Activated T-helper 2 cell treated with anti-CD3 and anti-CD28 coated beads, Interferon-gamma antibody, Interleukin-2, Interleukin-4, amounts not matched to agents 10 μg/mL and 5 μg/mL and 100 μg/mL, durations not matched to agents 14 hours and 24 hours and 36 hours (primary cell): ENCODE results near the gene SLITRK6. TPM values are rescaled to one million over a fixed set of nuclear protein-coding genes. Genes with fewer than 3 reads are reported as not detected.

ENCODE experiments used
- DNase-seq: peaks from one replicate; pipeline ENCODE4 v3.0.0; 2021; ENCODE audit warnings: low spot score
- H3K27ac Mint-ChIP-seq: one replicate; pipeline ENCODE4 v1.8.0; 2021; ENCODE audit warnings: mixed read lengths
- H3K27me3 Mint-ChIP-seq: one replicate; pipeline ENCODE4 v1.8.0; 2021; ENCODE audit warnings: low read depth, mixed read lengths
- H3K36me3 Mint-ChIP-seq: one replicate; pipeline ENCODE4 v1.8.0; 2021; ENCODE audit warnings: low read depth, mixed read lengths
- H3K4me1 Mint-ChIP-seq: one replicate; pipeline ENCODE4 v1.8.0; 2021; ENCODE audit warnings: low read depth, mixed read lengths
- H3K4me3 Mint-ChIP-seq: one replicate; pipeline ENCODE4 v1.8.0; 2021; ENCODE audit warnings: low read depth, mild to moderate bottlenecking, moderate library complexity, mixed read lengths
- H3K9me3 Mint-ChIP-seq: one replicate; pipeline ENCODE4 v1.8.0; 2021; ENCODE audit warnings: mixed read lengths
- intact Hi-C: fragments of 100-400 bp; cut with micrococcal nuclease; formaldehyde crosslinking; loops from one replicate; pipeline ENCODE4 v1.15.1; 2023
- total RNA-seq: library from RNA; stranded (reverse); gene quantifications from 2 replicates; pipeline ENCODE4 v1.2.3, GENCODE V29; 2022

SLITRK6 gene, protein sequence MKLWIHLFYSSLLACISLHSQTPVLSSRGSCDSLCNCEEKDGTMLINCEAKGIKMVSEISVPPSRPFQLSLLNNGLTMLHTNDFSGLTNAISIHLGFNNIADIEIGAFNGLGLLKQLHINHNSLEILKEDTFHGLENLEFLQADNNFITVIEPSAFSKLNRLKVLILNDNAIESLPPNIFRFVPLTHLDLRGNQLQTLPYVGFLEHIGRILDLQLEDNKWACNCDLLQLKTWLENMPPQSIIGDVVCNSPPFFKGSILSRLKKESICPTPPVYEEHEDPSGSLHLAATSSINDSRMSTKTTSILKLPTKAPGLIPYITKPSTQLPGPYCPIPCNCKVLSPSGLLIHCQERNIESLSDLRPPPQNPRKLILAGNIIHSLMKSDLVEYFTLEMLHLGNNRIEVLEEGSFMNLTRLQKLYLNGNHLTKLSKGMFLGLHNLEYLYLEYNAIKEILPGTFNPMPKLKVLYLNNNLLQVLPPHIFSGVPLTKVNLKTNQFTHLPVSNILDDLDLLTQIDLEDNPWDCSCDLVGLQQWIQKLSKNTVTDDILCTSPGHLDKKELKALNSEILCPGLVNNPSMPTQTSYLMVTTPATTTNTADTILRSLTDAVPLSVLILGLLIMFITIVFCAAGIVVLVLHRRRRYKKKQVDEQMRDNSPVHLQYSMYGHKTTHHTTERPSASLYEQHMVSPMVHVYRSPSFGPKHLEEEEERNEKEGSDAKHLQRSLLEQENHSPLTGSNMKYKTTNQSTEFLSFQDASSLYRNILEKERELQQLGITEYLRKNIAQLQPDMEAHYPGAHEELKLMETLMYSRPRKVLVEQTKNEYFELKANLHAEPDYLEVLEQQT
- not detected in 2 replicates for total RNA-seq

- Mint-ChIP-seq H3K27ac (no peak within 1 kb of the TSS), H3K4me1 (no peaks in the 10 kb centered on the region), H3K36me3 (no peaks in the 10 kb centered on the region), H3K9me3 (no peaks in the 10 kb centered on the region), H3K4me3 (no peak within 1 kb of the TSS), H3K27me3 (no peaks in the 10 kb centered on the region)
- intact Hi-C loops: no loop called here
- DNase-seq: no peak
Observed at GRCh38 chr13:85799097-85799582, at the start of gene SLITRK6. Gene SLITRK6, minus strand, starts transcription at chr13:85799419. Its CDS starts 2,911 bp downstream, at chr13:85796508.

DNA sequence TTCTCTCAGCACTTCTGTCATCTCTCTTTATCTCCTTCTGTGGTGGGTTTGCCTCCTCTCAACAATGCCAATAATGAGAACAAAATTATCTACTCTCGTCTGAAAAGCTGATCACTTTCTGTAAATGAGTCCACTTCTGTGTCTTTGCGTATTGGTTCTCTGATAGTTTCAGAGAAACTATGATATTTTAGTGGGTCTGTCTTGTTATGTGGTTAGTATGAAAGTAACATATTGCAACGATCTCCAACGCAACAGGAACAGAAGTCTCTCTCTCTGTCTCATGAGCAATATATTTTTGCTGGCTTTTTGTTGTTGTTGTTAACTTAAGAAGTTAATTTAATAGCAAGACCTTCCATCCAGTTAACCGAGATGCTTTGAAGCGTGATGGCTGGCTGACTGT lies 47.8 kb upstream of the SLITRK6 start:
- intact Hi-C loops: no loop called here
- Mint-ChIP-seq H3K36me3 (no peaks in the 10 kb centered on the region), H3K9me3 (peaks cover 16% of the 10 kb centered on the region), H3K27ac (no peak overlapping the region), H3K4me3 (no peak overlapping the region), H3K4me1 (no peaks in the 10 kb centered on the region), H3K27me3 (no peaks in the 10 kb centered on the region)
- DNase-seq: no peak

GRCh38 chr13:85841427-85841826 lies 42.2 kb upstream of the SLITRK6 start:
- Mint-ChIP-seq H3K4me3 (no peak overlapping the region), H3K27me3 (no peaks in the 10 kb centered on the region), H3K4me1 (no peaks in the 10 kb centered on the region), H3K27ac (no peak overlapping the region), H3K36me3 (no peaks in the 10 kb centered on the region), H3K9me3 (no peaks in the 10 kb centered on the region)
- intact Hi-C loops: no loop called here
- no peak for DNase-seq

DNA sequence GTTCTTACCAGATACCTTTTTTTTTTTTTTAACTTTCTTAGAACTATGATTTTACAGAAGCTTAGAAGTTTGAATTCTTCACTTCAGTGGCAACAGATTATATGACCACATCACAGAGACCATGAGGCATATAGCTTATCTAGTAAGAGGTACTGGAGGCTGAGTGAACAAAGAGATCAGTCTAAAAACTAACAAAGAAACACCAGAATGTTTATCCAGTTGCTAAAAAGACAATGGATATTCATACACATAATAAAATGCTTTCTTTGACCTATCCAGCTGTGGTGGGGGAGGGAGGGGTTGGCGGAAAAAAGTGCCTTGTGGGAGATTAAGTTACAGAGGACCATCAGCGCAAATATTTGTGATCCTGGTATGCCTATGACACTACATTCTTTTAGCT lies 34.7 kb upstream of the SLITRK6 start:
- Mint-ChIP-seq H3K9me3 (no peaks in the 10 kb centered on the region), H3K36me3 (no peaks in the 10 kb centered on the region), H3K4me1 (no peaks in the 10 kb centered on the region), H3K4me3 (no peak overlapping the region), H3K27me3 (no peaks in the 10 kb centered on the region), H3K27ac (no peak overlapping the region)
- intact Hi-C loops: no loop called here
- DNase-seq: no peak

DNA sequence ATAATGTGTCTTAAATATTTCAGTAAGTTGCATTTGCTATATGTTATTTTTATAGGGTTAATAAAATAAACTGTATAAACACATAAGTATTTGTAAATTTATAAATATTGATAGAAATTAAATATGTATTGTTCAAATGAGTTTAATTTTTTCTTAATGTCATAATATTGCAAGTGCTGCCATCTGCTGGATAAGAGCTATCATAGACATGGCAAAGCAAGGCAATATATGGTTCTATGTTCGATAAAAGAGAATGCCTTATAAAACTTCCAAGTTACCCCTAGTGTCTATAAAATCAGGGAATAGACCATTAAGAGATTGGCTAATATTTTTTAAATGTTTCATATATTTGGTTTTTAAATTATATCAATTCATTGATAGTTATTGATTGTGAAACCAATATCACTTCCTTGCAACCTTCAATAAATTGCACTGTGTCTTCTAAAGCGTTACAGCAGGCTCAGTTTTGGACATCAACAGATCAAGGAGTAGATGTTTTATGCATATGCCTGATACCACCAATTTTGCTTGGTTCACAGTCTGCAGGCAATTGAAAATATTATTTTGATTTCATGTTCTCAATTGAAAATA lies 29.0 kb upstream of the SLITRK6 start:
- H3K4me3 Mint-ChIP-seq: no peak overlapping the region
- H3K27ac Mint-ChIP-seq: no peak overlapping the region
- no peaks in the 10 kb centered on the region for H3K27me3 Mint-ChIP-seq
- no peaks in the 10 kb centered on the region for H3K9me3 Mint-ChIP-seq
- intact Hi-C loops: no loop called here
- DNase-seq: no peak
- no peaks in the 10 kb centered on the region for H3K36me3 Mint-ChIP-seq
- no peaks in the 10 kb centered on the region for H3K4me1 Mint-ChIP-seq

DNA sequence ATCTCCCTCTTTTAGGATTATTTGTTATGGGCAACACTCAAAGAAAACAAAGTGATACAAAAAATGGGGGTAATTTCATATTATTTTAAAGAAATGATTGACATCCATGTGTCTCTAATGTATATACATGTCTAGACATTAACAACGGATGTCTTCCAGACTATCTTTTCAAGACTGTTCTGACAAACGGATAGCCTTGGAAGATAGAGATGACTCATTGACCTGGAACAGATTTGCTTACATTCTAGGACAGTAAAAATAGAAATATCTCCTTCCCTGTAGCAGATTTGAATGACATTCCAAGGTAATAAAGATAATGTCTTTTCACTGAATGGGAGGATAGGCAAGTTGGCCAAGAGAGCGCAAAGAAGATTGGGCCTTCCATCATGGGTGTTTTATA lies 26.2 kb upstream of the SLITRK6 start:
- no peaks in the 10 kb centered on the region for H3K9me3 Mint-ChIP-seq
- no peaks in the 10 kb centered on the region for H3K4me1 Mint-ChIP-seq
- no peaks in the 10 kb centered on the region for H3K36me3 Mint-ChIP-seq
- intact Hi-C loops: no loop called here
- H3K27ac Mint-ChIP-seq: no peak overlapping the region
- H3K27me3 Mint-ChIP-seq: no peaks in the 10 kb centered on the region
- no peak for DNase-seq
- H3K4me3 Mint-ChIP-seq: no peak overlapping the region

- intact Hi-C loops: no loop called here
- no peaks in the 10 kb centered on the region for H3K4me1 Mint-ChIP-seq
- DNase-seq: no peak
Observed at GRCh38 chr13:85823832-85824231, 24.6 kb upstream of the SLITRK6 start.

GRCh38 chr13:85819513-85819912 lies 20.3 kb upstream of the SLITRK6 start:
- no peak for DNase-seq
- intact Hi-C loops: no loop called here
- Mint-ChIP-seq H3K27me3 (no peaks in the 10 kb centered on the region), H3K27ac (no peak overlapping the region), H3K9me3 (no peaks in the 10 kb centered on the region), H3K36me3 (no peaks in the 10 kb centered on the region), H3K4me1 (no peaks in the 10 kb centered on the region), H3K4me3 (no peak overlapping the region)

More at GRCh38 chr13:85823832-85824231, 24.6 kb upstream of the SLITRK6 start:
- H3K36me3 Mint-ChIP-seq: no peaks in the 10 kb centered on the region
- H3K4me3 Mint-ChIP-seq: no peak overlapping the region
- no peak overlapping the region for H3K27ac Mint-ChIP-seq
- H3K27me3 Mint-ChIP-seq: no peaks in the 10 kb centered on the region
- no peaks in the 10 kb centered on the region for H3K9me3 Mint-ChIP-seq

- no peak overlapping the region for H3K4me3 Mint-ChIP-seq
- no peak for DNase-seq
- no peaks in the 10 kb centered on the region for H3K27me3 Mint-ChIP-seq
- no peaks in the 10 kb centered on the region for H3K36me3 Mint-ChIP-seq
- intact Hi-C loops: no loop called here
- no peak overlapping the region for H3K27ac Mint-ChIP-seq
- no peaks in the 10 kb centered on the region for H3K9me3 Mint-ChIP-seq
- H3K4me1 Mint-ChIP-seq: no peaks in the 10 kb centered on the region
Observed at GRCh38 chr13:85816413-85816812, 17.2 kb upstream of the SLITRK6 start.

DNA sequence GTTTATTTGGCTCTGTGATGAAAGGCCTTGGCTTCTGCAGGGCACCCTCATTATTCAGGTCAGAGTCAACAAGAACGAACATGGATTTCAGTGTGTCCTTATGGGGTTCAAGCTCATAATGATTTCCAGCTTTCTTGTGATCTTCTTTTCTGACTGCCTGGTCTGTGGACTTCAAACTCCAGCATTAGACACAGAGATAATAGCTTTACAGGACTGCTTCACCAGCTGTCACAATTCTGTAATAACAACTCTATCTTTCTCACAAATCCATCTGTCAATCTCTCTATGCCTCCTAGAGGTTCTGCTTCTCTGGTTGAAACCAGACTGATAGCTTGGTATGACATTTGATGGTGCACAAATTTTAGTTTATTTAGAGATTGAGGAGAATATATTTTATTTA lies 13.1 kb upstream of the SLITRK6 start:
- H3K27me3 Mint-ChIP-seq: no peaks in the 10 kb centered on the region

DNA sequence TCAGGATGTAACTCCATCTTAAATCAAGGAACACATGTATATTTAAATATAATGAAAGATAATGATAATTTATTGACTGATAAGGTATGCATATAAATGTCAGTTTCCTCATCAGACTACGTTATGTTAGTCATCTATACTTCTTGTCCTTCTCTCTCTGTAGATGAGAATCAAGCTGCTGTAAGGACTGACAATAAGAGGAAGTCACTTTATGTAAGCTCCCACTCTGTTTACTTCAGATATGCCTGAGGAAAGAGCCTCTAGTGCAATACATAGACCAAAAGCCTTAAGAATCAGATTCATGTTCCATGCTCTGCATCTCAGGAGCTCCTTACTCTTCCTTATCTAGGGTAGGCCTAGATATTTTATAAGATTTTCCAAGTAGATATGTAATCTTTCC lies 9.6 kb upstream of the SLITRK6 start:
- intact Hi-C loops: loop anchor here (5.0 kb wide), 1 partner anchor 892 kb away; no protein-coding TSS in a partner anchor
- Mint-ChIP-seq H3K4me1 (no peaks in the 10 kb centered on the region), H3K36me3 (no peaks in the 10 kb centered on the region), H3K9me3 (no peaks in the 10 kb centered on the region), H3K27ac (no peak overlapping the region), H3K4me3 (no peak overlapping the region), H3K27me3 (no peaks in the 10 kb centered on the region)
- DNase-seq: no peak

More for the DNA sequence above, 13.1 kb upstream of the SLITRK6 start:
- Mint-ChIP-seq H3K4me3 (no peak overlapping the region), H3K4me1 (no peaks in the 10 kb centered on the region), H3K36me3 (no peaks in the 10 kb centered on the region), H3K27ac (no peak overlapping the region), H3K9me3 (no peaks in the 10 kb centered on the region)
- intact Hi-C loops: no loop called here
- no peak for DNase-seq

- Mint-ChIP-seq H3K4me1 (no peaks in the 10 kb centered on the region), H3K9me3 (no peaks in the 10 kb centered on the region), H3K27ac (no peak overlapping the region), H3K36me3 (no peaks in the 10 kb centered on the region), H3K27me3 (no peaks in the 10 kb centered on the region), H3K4me3 (no peak overlapping the region)
- DNase-seq: no peak
- intact Hi-C loops: loop anchor here (1.0 to 5.0 kb wide), 2 partner anchors 889 to 910 kb away; no protein-coding TSS in a partner anchor
Observed at GRCh38 chr13:85806553-85807175, 7.4 kb upstream of the SLITRK6 start.
